ENCODE results near the gene ADAT3. TPM values are rescaled to one million over a fixed set of nuclear protein-coding genes. Genes with fewer than 3 reads are reported as not detected.

ADAT3 gene
- polyA plus RNA-seq, 1 of the 3 experiments (the other 2 are of a cell fraction), result 2.8 TPM

GRCh38 chr19:1962674-1963073 lies 57.5 kb downstream of the ADAT3 start (continued):
- TF ChIP-seq, protein P1, sequence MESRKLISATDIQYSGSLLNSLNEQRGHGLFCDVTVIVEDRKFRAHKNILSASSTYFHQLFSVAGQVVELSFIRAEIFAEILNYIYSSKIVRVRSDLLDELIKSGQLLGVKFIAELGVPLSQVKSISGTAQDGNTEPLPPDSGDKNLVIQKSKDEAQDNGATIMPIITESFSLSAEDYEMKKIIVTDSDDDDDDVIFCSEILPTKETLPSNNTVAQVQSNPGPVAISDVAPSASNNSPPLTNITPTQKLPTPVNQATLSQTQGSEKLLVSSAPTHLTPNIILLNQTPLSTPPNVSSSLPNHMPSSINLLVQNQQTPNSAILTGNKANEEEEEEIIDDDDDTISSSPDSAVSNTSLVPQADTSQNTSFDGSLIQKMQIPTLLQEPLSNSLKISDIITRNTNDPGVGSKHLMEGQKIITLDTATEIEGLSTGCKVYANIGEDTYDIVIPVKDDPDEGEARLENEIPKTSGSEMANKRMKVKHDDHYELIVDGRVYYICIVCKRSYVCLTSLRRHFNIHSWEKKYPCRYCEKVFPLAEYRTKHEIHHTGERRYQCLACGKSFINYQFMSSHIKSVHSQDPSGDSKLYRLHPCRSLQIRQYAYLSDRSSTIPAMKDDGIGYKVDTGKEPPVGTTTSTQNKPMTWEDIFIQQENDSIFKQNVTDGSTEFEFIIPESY (IDR thresholded peaks at IDR 0.05; ENCODE audit: borderline replicate concordance, low read depth), result no peak
- TF ChIP-seq RCOR1 (IDR thresholded peaks at IDR 0.05; ENCODE audit: low read length), result no peak

Other genes with a start within 250 kb of the ADAT3 start
- not detected in 2 replicates for gene ONECUT3, start 151.9 kb upstream of the ADAT3 start, polyA plus RNA-seq (2012; rRNA removed)
- gene ATP8B3, start 93.1 kb upstream of the ADAT3 start, polyA plus RNA-seq (2012; rRNA removed), result 6.2 and 8.0 TPM in 2 replicates
- 9.0 and 18.8 TPM in 2 replicates for gene REXO1, start 56.9 kb upstream of the ADAT3 start, polyA plus RNA-seq (2012; rRNA removed)
- 11.3 and 16.1 TPM in 2 replicates for gene KLF16, start 41.8 kb upstream of the ADAT3 start, polyA plus RNA-seq (2012; rRNA removed)
- gene ABHD17A, start 19.9 kb upstream of the ADAT3 start, polyA plus RNA-seq (2012; rRNA removed), result 61.1 and 69.1 TPM in 2 replicates
- 11.8 and 30.0 TPM in 2 replicates for gene SCAMP4, start within 50 bp of the ADAT3 start, polyA plus RNA-seq (2012; rRNA removed)
- 77.3 and 79.4 TPM in 2 replicates for gene CSNK1G2, start 35.8 kb downstream of the ADAT3 start, polyA plus RNA-seq (2012; rRNA removed)
- gene BTBD2, start 110.3 kb downstream of the ADAT3 start, polyA plus RNA-seq (2012; rRNA removed), result 54.4 and 66.8 TPM in 2 replicates
- gene MKNK2, start 145.8 kb downstream of the ADAT3 start, polyA plus RNA-seq (2012; rRNA removed), result 58.9 and 65.4 TPM in 2 replicates
- gene MOB3A, start 190.9 kb downstream of the ADAT3 start, polyA plus RNA-seq (2012; rRNA removed), result 21.4 and 24.1 TPM in 2 replicates
- gene IZUMO4, start 191.5 kb downstream of the ADAT3 start, polyA plus RNA-seq (2012; rRNA removed), result 4.6 and 10.3 TPM in 2 replicates
- 79.7 and 127 TPM in 2 replicates for gene AP3D1, start 246.2 kb downstream of the ADAT3 start, polyA plus RNA-seq (2012; rRNA removed)